ENCODE data around the gene GREB1L.

Gene GREB1L

GRCh38 chr18:21389903-21390302 lies 147.9 kb downstream of the GREB1L start:
- no peak overlapping the region for H3K27ac ChIP-seq
- TF ChIP-seq CTCF (conservative IDR thresholded peaks at IDR 0.05) = no peak

GRCh38 chr18:21391074-21391673 lies 149.1 kb downstream of the GREB1L start:
- no peak overlapping the region for H3K27ac ChIP-seq
- TF ChIP-seq CTCF (conservative IDR thresholded peaks at IDR 0.05) = no peak

GRCh38 chr18:21393986-21394385 lies 152.0 kb downstream of the GREB1L start:
- TF ChIP-seq CTCF (conservative IDR thresholded peaks at IDR 0.05) = no peak
- H3K27ac ChIP-seq = no peak overlapping the region

DNA sequence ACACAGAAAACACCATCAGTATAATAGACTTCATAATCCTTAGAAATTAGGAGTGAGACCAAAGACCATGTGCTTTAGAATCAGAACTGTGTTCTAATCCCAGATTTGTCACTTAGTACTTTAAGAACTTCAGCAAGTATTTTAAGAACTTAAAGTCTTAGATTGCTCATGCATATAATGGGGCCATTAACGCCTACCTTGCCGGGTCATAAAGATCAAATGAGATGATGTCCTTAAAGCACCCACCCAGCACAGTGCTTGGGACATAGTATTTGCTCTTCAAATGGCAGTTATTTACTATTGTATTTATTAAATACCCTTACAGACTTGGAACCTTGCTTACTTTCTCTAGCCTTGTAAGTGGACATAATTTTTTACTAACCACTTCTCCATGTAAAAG lies 156.1 kb downstream of the GREB1L start:
- H3K27ac ChIP-seq = no peak overlapping the region
- TF ChIP-seq CTCF (conservative IDR thresholded peaks at IDR 0.05) = no peak

DNA sequence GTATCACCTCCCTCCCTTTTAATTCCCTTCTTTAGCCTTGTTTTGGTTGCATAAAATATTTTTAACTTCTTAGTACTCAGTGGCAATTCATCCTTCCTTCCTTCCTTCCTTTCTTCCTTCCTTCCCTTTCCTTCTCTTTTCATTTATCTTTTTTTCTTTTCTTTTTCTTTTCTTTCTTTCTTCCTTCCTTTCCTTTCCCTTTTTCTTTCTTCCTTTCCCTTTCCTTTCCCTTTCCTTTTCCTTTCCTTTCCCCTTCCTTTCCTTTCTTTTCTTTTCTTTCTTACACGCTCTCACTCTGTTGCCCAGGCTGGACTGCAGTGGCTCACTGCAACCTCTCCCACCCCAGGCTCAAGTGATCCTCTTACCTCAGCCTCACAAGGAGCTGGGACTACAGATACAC lies 160.2 kb downstream of the GREB1L start:
- TF ChIP-seq CTCF (conservative IDR thresholded peaks at IDR 0.05) = no peak
- no peak overlapping the region for H3K27ac ChIP-seq

DNA sequence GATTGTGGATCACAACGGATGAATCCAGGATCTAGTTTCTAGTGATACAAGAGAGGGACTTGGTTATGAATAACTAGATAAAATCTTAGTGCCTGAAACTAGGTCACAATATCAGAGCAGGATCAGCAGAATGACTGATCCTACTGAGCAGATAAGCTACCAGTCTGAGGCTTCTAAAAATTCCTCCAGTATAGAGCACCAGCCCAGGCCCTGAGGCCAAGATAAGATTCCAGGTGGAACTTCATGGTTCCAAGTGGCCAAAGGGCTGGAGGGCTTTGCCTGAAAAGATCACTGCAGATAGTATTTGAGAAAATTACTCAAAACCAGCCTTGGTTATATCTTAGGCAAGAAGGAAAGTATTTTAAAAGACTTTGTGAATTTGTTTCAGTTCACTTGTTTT lies 162.4 kb downstream of the GREB1L start:
- no peak overlapping the region for H3K27ac ChIP-seq
- TF ChIP-seq CTCF (conservative IDR thresholded peaks at IDR 0.05) = no peak

DNA sequence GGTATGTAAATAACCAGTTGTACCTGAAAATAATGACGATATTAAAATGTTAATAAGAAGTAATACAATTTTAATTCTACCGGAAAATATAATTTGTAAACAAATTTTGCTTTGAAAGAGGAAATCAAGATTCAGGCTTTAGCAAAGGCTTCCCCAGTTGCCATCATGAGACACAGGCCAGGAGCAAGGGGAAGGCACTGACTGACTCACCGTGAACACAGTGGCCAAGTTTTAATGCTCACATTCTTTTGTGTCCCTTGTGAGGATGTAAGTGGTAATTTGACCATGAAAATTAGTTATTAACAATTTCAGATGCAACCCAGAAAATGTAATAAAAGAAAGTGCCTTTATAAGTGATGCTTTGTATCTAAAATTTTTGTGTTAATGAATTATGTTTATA lies 164.1 kb downstream of the GREB1L start:
- no peak for TF ChIP-seq CTCF (conservative IDR thresholded peaks at IDR 0.05)
- H3K27ac ChIP-seq = no peak overlapping the region

Measured in VCaP (cell line).